GM12878 (cell line): ENCODE data around the gene TMEM132C.

Source experiments
- CBX5 ChIP-seq: sonication (generic); IDR thresholded peaks from 2 replicates; pipeline ENCODE4 v1.6.1; 2016; ENCODE audit warnings: low read depth, moderate library complexity, mild to moderate bottlenecking, inconsistent platforms
- CTCF ChIP-seq, 3 experiments: IDR thresholded peaks in 2 of 3; conservative IDR thresholded peaks in 1 of 3; 2 replicates each; pipeline ENCODE4 v1.5.1; 2011; ENCODE audit warnings: low read depth in 3 of 3, low read length in 3 of 3, mild to moderate bottlenecking in 3 of 3, control low read depth in 2 of 3, moderate library complexity in 2 of 3, inconsistent platforms in 1 of 3, mixed read lengths in 1 of 3; ENCODE audit not compliant: control insufficient read depth in 2 of 3, insufficient read depth in 1 of 3; ENCODE audit errors: extremely low read depth in 1 of 3
- EZH2 ChIP-seq: IDR thresholded peaks from 2 replicates; pipeline ENCODE4 v1.6.1; 2012; ENCODE audit warnings: low read depth, mild to moderate bottlenecking, control low read depth, inconsistent platforms, low read length, borderline replicate concordance; ENCODE audit not compliant: control insufficient read depth
- FOXM1 ChIP-seq: IDR thresholded peaks from 2 replicates; pipeline ENCODE4 v1.6.1; 2012; ENCODE audit warnings: low read depth, mild to moderate bottlenecking, inconsistent platforms, low read length, moderate library complexity
- KDM1A ChIP-seq: fragments of 200-600 bp; sonication (generic); IDR thresholded peaks from 2 replicates; pipeline ENCODE4 v1.6.1; 2016; ENCODE audit warnings: borderline replicate concordance
- NR2C2 ChIP-seq: IDR thresholded peaks from 2 replicates; pipeline ENCODE4 v1.6.1; 2011; ENCODE audit warnings: borderline replicate concordance, low read depth; ENCODE audit not compliant: control insufficient read depth, insufficient read length
- SREBF1 ChIP-seq: IDR thresholded peaks from 2 replicates; pipeline ENCODE4 v1.6.1; 2012; ENCODE audit warnings: mild to moderate bottlenecking, low read length
- TCF12 ChIP-seq: IDR thresholded peaks from 2 replicates; pipeline ENCODE4 v1.6.1; 2011; ENCODE audit warnings: low read depth, mild to moderate bottlenecking, low read length

GRCh38 chr12:128727461-128727860, 460.5 kb downstream of the TMEM132C start:
- TF ChIP-seq FOXM1 (no peak), CTCF (IDR thresholded peaks at IDR 0.05 in 2 of 3, conservative IDR thresholded peaks at IDR 0.05 in 1 of 3; ENCODE audit: control insufficient read depth in 2 of 3, extremely low read depth in 1 of 3, insufficient read depth in 1 of 3, low read depth in 3 of 3, low read length in 3 of 3) (no peak), SREBF1 (no peak), TCF12 (no peak), EZH2 (no peak), KDM1A (no peak), CBX5 (no peak), NR2C2 (no peak)
